Right ventricle myocardium superior (tissue), 1 donor: ENCODE measurements around the gene H2BK1. TPM values are rescaled to one million over a fixed set of nuclear protein-coding genes. Genes with fewer than 3 reads are reported as not detected.
A peak's percentile ranks its signal among the peaks of the same experiment; 100 is the strongest.

Experiments
- ATAC-seq: fragments of 200-7000 bp; cut with Tn5 transposase; one replicate; pipeline ENCODE4 v1.9.1; 2020; ENCODE audit warnings: mild to moderate bottlenecking; ENCODE audit not compliant: poor library complexity
- DNase-seq: peaks from one replicate; pipeline ENCODE4 v3.0.0-alpha.2; 2020
- intact Hi-C: fragments of 100-400 bp; cut with DNase I; formaldehyde crosslinking; loops from one replicate; pipeline ENCODE4 v1.11.2; 2022
- total RNA-seq: library from RNA; stranded (reverse); fragmentation: NEBNext Ultra II Directional; extraction: Animal tissue kit (Norgen Biotek cat#: 25700); gene quantifications from one replicate; pipeline ENCODE4 v1.2.1, GENCODE V29; 2021
- donor health status: DM: no; HTN: yes; CAD: no; lungs with severe emphysema.

H2BK1 gene
- total RNA-seq, 1 donor from 2014 or later: not detected

GRCh38 chr7:151246851-151247580, 36.7 kb upstream of the H2BK1 start:
- peak; percentile 3 for ATAC-seq
- no peak for DNase-seq
- intact Hi-C loops: loop anchor here (5.0 to 10.0 kb wide), 2 partner anchors 55 to 122 kb away; no protein-coding TSS in a partner anchor

GRCh38 chr7:151246102-151246850, 36.0 kb upstream of the H2BK1 start:
- ATAC-seq (no peak), DNase-seq (no peak)
- intact Hi-C loops: loop anchor here (5.0 to 10.0 kb wide), 2 partner anchors 56 to 121 kb away; no protein-coding TSS in a partner anchor

GRCh38 chr7:151245360-151246101, 35.2 kb upstream of the H2BK1 start:
- ATAC-seq (no peak), DNase-seq (peak; percentile 67)
- intact Hi-C loops: loop anchor here (5.0 to 10.0 kb wide), 2 partner anchors 57 to 121 kb away; no protein-coding TSS in a partner anchor

- no peak for ATAC-seq
- no peak for DNase-seq
- intact Hi-C loops: loop anchor here (5.0 to 10.0 kb wide), 2 partner anchors 57 to 120 kb away; no protein-coding TSS in a partner anchor
These were observed 34.6 kb upstream of the H2BK1 start for GRCh38 chr7:151244841-151245346.

GRCh38 chr7:151244196-151244840, 34.0 kb upstream of the H2BK1 start:
- DNase-seq: no peak
- intact Hi-C loops: loop anchor here (10.0 kb wide), 1 partner anchor 120 kb away; no protein-coding TSS in a partner anchor
- ATAC-seq: no peak

- ATAC-seq (no peak), DNase-seq (no peak)
- intact Hi-C loops: loop anchor here (10.0 kb wide), 1 partner anchor 119 kb away; no protein-coding TSS in a partner anchor
These were observed 33.3 kb upstream of the H2BK1 start for GRCh38 chr7:151243408-151244195.

GRCh38 chr7:151243045-151243349, 32.7 kb upstream of the H2BK1 start:
- no peak for DNase-seq
- ATAC-seq: no peak
- intact Hi-C loops: loop anchor here (10.0 kb wide), 1 partner anchor 118 kb away; no protein-coding TSS in a partner anchor

- no peak for ATAC-seq
- intact Hi-C loops: loop anchor here (10.0 kb wide), 1 partner anchor 118 kb away; no protein-coding TSS in a partner anchor
- DNase-seq: no peak
These were observed 32.1 kb upstream of the H2BK1 start for GRCh38 chr7:151242159-151243044.

- ATAC-seq (no peak), DNase-seq (no peak)
These were observed 31.4 kb upstream of the H2BK1 start for GRCh38 chr7:151241755-151242096.

GRCh38 chr7:151240942-151241754, 30.9 kb upstream of the H2BK1 start:
- ATAC-seq: no peak
- intact Hi-C loops: loop anchor here (10.0 kb wide), 1 partner anchor 116 kb away; no protein-coding TSS in a partner anchor
- DNase-seq: no peak

More at GRCh38 chr7:151241755-151242096, 31.4 kb upstream of the H2BK1 start:
- intact Hi-C loops: loop anchor here (10.0 kb wide), 1 partner anchor 117 kb away; no protein-coding TSS in a partner anchor

GRCh38 chr7:151240536-151240935, 30.2 kb upstream of the H2BK1 start:
- ATAC-seq (peak; percentile 36), DNase-seq (no peak)
- intact Hi-C loops: loop anchor here (10.0 kb wide), 1 partner anchor 116 kb away; no protein-coding TSS in a partner anchor

GRCh38 chr7:151239837-151240459, 29.7 kb upstream of the H2BK1 start:
- intact Hi-C loops: loop anchor here (10.0 kb wide), 1 partner anchor 115 kb away; no protein-coding TSS in a partner anchor

GRCh38 chr7:151238924-151239836, 28.9 kb upstream of the H2BK1 start:
- ATAC-seq (no peak), DNase-seq (no peak)
- intact Hi-C loops: no loop called here

More at GRCh38 chr7:151239837-151240459, 29.7 kb upstream of the H2BK1 start:
- DNase-seq (no peak), ATAC-seq (no peak)

GRCh38 chr7:151238190-151238810, 28.0 kb upstream of the H2BK1 start:
- DNase-seq (no peak), ATAC-seq (no peak)
- intact Hi-C loops: no loop called here
